SJSA1 (cell line): ENCODE results near the gene TAP2. TPM values are rescaled to one million over a fixed set of nuclear protein-coding genes. Genes with fewer than 3 reads are reported as not detected.
"Not testable (repeated sequence)": the region's sequence is repeated elsewhere in the genome, so short reads cannot be mapped to it uniquely, and the experiment has no call there.

Experiments
- DNase-seq, 2 experiments: peaks; one replicate each; pipeline ENCODE4 v3.0.0-alpha.2; 2015 to 2020; ENCODE audit warnings: low spot score in 2 of 2, low read depth in 1 of 2
- H3K27ac ChIP-seq: fragments of 250-450 bp; sonication (Bioruptor Pico); 2 replicates; pipeline ENCODE4 v1.5.1; 2020; ENCODE audit warnings: mild to moderate bottlenecking, moderate library complexity
- H3K27me3 ChIP-seq: fragments of 250-450 bp; sonication (Bioruptor Pico); replicated peaks from 2 replicates; pipeline ENCODE4 v1.5.1; 2020; ENCODE audit warnings: mild to moderate bottlenecking, moderate library complexity
- H3K36me3 ChIP-seq: fragments of 250-450 bp; sonication (Bioruptor Pico); 2 replicates; pipeline ENCODE4 v1.5.1; 2020; ENCODE audit warnings: mild to moderate bottlenecking
- H3K4me1 ChIP-seq: fragments of 250-450 bp; sonication (Bioruptor Pico); replicated peaks from 2 replicates; pipeline ENCODE4 v1.6.1; 2021; ENCODE audit warnings: mild to moderate bottlenecking
- H3K4me3 ChIP-seq: fragments of 250-450 bp; sonication (Bioruptor Pico); 2 replicates; pipeline ENCODE4 v1.5.1; 2020; ENCODE audit warnings: mild to moderate bottlenecking
- H3K9me3 ChIP-seq: fragments of 250-450 bp; sonication (Bioruptor Pico); replicated peaks from 2 replicates; pipeline ENCODE4 v1.5.1; 2020; ENCODE audit warnings: mild to moderate bottlenecking
- total RNA-seq: library from RNA; depleted of rRNA; stranded (reverse); fragments of >200 nt; shearing (Covaris generic); gene quantifications from 2 replicates; pipeline ENCODE4 v1.2.3, GENCODE V29; 2014; rRNA removed

Gene TAP2
- total RNA-seq, result 18.5 and 34.2 TPM in 2 replicates

DNA sequence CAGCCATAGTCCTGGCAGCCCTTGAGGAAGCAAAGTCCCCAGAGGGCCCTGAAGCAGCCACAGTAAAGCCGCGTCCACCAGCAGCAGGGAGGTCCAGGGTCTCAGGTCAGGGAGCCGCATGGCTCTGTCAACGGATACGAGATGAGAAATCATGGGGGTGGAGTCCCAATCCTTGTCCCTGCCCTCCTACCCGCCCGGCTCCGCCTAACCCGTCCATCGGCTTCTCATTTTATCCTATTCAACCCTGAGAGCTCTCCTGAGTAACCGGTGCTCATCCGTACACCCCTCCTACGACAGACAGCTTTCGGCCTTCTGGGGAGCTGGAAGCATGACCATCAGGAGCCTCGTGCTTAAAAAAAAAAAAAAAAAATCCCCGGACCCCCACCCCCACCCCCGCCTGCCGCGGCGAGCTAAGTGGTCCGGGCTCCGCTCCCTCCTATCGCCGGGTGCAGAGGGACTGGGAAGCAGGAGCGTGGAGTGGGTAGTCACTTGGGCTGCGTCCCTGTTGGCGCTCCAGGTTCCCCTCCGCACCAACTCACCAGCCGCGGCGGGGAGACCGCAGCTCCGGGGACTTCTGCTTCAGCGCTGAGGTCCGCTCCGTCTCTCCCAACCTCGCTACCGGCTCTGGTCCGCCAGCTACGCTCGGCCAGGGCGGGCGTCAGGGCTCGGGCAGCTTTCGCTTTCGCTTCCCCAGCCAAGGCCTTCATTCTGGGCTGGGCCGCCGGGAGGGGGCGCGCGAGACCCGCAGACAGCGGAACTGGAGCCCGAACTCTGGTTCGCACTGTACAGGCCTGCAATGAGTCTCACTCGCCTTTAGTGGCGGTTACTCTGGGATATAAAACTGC lies at the start of gene TAP2:
Gene TAP2 (minus strand): TSS at position 626 of the 845 bp plus-strand sequence. CDS start 506 bp downstream, at position 120.
- Histone ChIP-seq H3K36me3 (peaks cover 72% of the 10 kb centered on the region), H3K27ac (peak within 1 kb of the TSS; percentile 71), H3K4me1 (peaks cover 21% of the 10 kb centered on the region), H3K27me3 (no peaks in the 10 kb centered on the region), H3K4me3 (peak within 1 kb of the TSS; percentile 68), H3K9me3 (no peaks in the 10 kb centered on the region)
- DNase-seq, result peak; percentile 95 to 97

- peaks cover 11% of the 10 kb centered on the region for H3K27me3 ChIP-seq
- H3K4me1 ChIP-seq, result no peaks in the 10 kb centered on the region
- H3K36me3 ChIP-seq, result no peaks in the 10 kb centered on the region
- no peaks in the 10 kb centered on the region for H3K9me3 ChIP-seq
- DNase-seq, result no peak
- H3K27ac ChIP-seq, result no peak overlapping the region
- no peak overlapping the region for H3K4me3 ChIP-seq
Observed at GRCh38 chr6:32887616-32888015, 49.1 kb upstream of the TAP2 start.

- no peak overlapping the region for H3K27ac ChIP-seq
- H3K9me3 ChIP-seq, result no peaks in the 10 kb centered on the region
- H3K36me3 ChIP-seq, result no peaks in the 10 kb centered on the region
- no peaks in the 10 kb centered on the region for H3K4me1 ChIP-seq
- no peak overlapping the region for H3K4me3 ChIP-seq
- peaks cover 9% of the 10 kb centered on the region for H3K27me3 ChIP-seq
- peak; percentile 49 to 54 for DNase-seq
Observed at GRCh38 chr6:32886681-32887383, 48.3 kb upstream of the TAP2 start.

DNA sequence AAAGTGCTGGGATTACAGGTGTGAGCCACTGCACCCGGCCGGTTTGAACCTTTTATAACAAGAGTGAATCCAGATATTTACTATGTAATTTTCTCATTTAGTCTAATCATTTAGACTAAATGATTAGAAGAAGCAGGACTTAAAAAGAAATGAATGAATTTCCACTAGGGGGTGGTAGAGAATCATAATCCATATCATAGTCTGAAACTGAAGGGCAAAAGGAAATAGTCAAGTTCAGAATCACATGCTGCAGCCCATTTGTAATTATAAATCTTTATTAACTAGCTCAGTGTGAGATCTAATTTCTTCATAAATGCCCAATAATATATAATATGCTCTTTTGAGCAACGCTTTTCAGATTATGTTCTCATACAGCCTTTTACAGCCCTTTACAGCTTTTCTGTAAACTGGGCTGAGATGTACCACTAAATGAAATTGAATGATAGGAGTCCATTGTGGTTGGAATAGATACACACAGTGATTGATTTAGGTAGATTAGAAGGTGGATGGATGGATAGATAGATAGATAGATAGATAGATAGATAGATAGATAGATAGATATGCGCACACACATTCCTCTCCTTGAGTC lies 47.3 kb upstream of the TAP2 start:
- no peak overlapping the region for H3K27ac ChIP-seq
- peaks cover 7% of the 10 kb centered on the region for H3K27me3 ChIP-seq
- peak in 1 of 2 experiments; percentile 46 for DNase-seq
- H3K4me1 ChIP-seq, result no peaks in the 10 kb centered on the region
- H3K36me3 ChIP-seq, result no peaks in the 10 kb centered on the region
- no peak overlapping the region for H3K4me3 ChIP-seq
- no peaks in the 10 kb centered on the region for H3K9me3 ChIP-seq

GRCh38 chr6:32883789-32884188 lies 45.2 kb upstream of the TAP2 start:
- H3K4me1 ChIP-seq, result no peaks in the 10 kb centered on the region
- H3K4me3 ChIP-seq, result no peak overlapping the region
- H3K36me3 ChIP-seq, result no peaks in the 10 kb centered on the region
- peaks cover 5% of the 10 kb centered on the region for H3K27me3 ChIP-seq
- no peaks in the 10 kb centered on the region for H3K9me3 ChIP-seq
- H3K27ac ChIP-seq, result no peak overlapping the region
- no peak for DNase-seq

DNA sequence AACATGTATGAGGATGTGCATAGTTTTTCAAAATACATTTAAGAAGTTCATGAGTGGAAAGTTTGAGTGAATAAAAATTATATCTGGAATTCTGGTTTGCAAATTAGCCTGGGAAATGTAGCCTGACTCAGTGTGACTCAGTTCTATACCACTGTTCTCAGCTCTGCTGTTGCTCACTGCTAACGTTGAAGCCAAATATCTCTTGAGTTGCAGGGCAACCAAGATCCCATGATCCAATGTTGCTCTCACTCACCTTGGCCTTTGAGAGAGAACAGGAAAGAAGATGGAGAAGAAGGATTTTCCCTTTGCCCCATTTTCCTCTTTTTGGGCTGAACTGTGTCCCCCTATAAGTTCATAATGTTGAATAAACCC lies 44.3 kb upstream of the TAP2 start:
- no peaks in the 10 kb centered on the region for H3K4me1 ChIP-seq
- peaks cover 5% of the 10 kb centered on the region for H3K27me3 ChIP-seq
- no peak for DNase-seq
- H3K9me3 ChIP-seq, result no peaks in the 10 kb centered on the region
- H3K4me3 ChIP-seq, result no peak overlapping the region
- no peaks in the 10 kb centered on the region for H3K36me3 ChIP-seq
- no peak overlapping the region for H3K27ac ChIP-seq

- not testable (repeated sequence) for H3K9me3 ChIP-seq, H3K4me1 ChIP-seq, H3K36me3 ChIP-seq, H3K27ac ChIP-seq, DNase-seq, H3K4me3 ChIP-seq, H3K27me3 ChIP-seq
Observed at GRCh38 chr6:32880962-32881361, 42.4 kb upstream of the TAP2 start.

DNA sequence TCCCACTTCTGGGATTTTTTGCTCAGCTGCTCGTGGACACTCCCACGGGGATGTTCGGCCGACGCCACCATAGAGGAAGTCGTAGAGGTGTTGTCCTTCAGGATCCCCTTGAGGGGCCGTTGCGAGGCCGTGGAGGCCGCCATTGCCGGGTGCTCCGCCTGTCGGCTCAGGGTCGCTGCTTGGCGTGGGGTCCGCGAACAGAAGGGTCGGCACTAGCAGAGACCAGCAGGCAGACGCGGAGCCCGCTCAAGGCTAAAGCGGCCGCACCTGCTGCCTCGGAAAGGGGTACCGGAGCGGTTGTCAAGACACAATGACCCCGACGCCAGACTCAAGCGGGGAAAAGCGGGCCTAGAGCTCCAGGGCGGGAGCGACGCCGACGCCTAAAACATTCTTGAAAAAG lies 41.2 kb upstream of the TAP2 start:
- no peaks in the 10 kb centered on the region for H3K36me3 ChIP-seq
- H3K9me3 ChIP-seq, result no peaks in the 10 kb centered on the region
- H3K27me3 ChIP-seq, result peaks cover 13% of the 10 kb centered on the region
- no peak overlapping the region for H3K27ac ChIP-seq
- no peaks in the 10 kb centered on the region for H3K4me1 ChIP-seq
- H3K4me3 ChIP-seq, result no peak overlapping the region
- DNase-seq, result no peak

- no peak for DNase-seq
- Histone ChIP-seq H3K9me3 (no peaks in the 10 kb centered on the region), H3K27me3 (peaks cover 7% of the 10 kb centered on the region), H3K36me3 (no peaks in the 10 kb centered on the region), H3K4me3 (no peak overlapping the region), H3K4me1 (no peaks in the 10 kb centered on the region), H3K27ac (no peak overlapping the region)
Observed at GRCh38 chr6:32876603-32877002, 38.1 kb upstream of the TAP2 start.

DNA sequence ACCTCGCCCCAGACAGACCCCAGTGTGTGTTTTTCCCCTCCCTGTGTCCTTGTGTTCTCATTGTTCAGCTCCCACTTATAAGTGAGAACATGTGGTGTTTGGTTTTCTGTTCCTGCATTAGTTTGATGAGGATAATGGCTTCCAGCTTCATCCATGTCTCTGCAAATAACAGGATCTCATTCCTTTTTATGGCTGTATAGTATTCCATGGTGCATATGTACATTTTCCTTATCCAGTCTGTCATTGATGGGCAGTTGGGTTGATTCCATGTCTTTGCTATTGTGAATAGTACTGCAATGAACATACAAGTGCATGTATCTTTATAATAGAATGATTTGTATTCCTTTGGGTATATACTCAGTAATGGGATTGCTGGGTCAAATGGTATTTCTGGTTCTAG lies 35.4 kb upstream of the TAP2 start:
- not testable (repeated sequence) for H3K36me3 ChIP-seq, H3K4me1 ChIP-seq, H3K27me3 ChIP-seq, H3K27ac ChIP-seq, H3K4me3 ChIP-seq, DNase-seq, H3K9me3 ChIP-seq

DNA sequence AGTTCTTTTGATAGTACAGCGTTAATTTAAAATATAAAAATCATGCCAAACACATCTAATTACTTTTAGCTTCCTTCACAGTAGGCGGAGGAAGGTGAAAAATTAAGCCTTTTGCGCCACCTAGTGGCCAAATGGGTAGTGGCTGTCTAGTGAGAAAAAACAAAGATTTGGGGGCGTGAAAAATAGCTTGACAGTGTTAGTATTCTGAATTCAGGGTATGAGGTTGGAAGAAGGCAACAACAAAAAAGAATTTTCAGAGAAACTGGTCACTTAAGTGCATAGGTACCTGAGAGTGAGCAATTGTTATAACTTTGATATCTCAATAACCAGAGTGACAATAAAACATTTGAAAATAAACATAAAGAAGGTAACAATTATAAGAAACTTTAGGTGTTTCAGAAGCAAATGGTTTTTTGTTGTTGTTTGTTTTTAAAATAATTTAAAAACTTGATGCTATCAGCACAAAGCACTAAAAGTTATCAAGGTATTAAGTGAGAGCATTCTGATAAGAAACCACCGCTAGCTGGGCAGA lies 29.8 kb upstream of the TAP2 start:
- H3K9me3 ChIP-seq, result no peaks in the 10 kb centered on the region
- peak; percentile 69 to 76 for DNase-seq
- peaks cover 4% of the 10 kb centered on the region; the same call in 1 of the 2 replicates for H3K27me3 ChIP-seq
- H3K4me1 ChIP-seq, result no peaks in the 10 kb centered on the region
- no peak overlapping the region for H3K27ac ChIP-seq
- H3K36me3 ChIP-seq, result no peaks in the 10 kb centered on the region
- no peak overlapping the region for H3K4me3 ChIP-seq

DNA sequence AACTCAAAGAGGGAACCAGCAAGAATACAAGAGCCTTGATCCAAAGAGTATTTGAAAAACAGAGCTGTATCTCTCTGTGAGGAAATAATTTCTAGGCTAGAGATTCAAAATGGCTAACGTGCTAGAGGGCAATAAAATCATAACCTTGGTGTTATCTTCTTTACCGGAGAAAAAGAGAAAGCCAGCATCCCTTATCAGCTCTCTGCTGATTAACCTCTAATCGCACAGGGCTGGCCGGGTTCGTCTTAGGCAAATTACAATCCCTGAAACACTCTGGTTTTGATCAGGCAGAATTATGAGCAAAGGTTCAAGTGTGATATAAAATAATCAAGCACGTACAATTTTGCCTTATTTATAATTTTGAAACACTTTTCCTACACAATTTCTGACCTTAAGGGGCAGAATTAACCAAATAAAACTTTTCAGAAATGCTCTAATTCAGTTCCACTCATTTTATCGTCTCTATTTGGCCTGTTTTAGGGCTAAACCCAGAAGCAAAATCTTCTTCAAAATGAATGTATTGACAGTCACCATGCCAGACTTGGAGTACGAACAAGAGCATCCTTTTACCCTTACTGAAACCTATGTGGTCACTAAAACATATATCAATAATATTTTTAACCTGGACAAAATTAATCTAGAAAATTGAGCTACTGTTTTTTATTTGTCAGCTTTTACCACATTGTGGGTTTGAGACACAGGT lies 29.2 kb upstream of the TAP2 start:
- H3K36me3 ChIP-seq, result no peaks in the 10 kb centered on the region
- no peak overlapping the region for H3K4me3 ChIP-seq
- peaks cover 4% of the 10 kb centered on the region; the same call in 1 of the 2 replicates for H3K27me3 ChIP-seq
- H3K4me1 ChIP-seq, result no peaks in the 10 kb centered on the region
- DNase-seq, result no peak
- no peaks in the 10 kb centered on the region for H3K9me3 ChIP-seq
- H3K27ac ChIP-seq, result no peak overlapping the region

- Histone ChIP-seq H3K27ac (no peak overlapping the region), H3K9me3 (no peaks in the 10 kb centered on the region), H3K4me3 (no peak overlapping the region), H3K4me1 (no peaks in the 10 kb centered on the region), H3K27me3 (peaks cover 4% of the 10 kb centered on the region; the same call in 1 of the 2 replicates), H3K36me3 (no peaks in the 10 kb centered on the region)
- DNase-seq, result no peak
Observed at GRCh38 chr6:32867022-32867477, 28.5 kb upstream of the TAP2 start.
